Neuronal stem cell (in vitro differentiated cells): Measurements from ENCODE around the gene PPARGC1A.

Experiments used
- DNase-seq: peaks from one replicate; pipeline ENCODE4 v3.0.0-alpha.2; 2013; ENCODE audit warnings: low spot score
- H2AFZ ChIP-seq: one replicate; pipeline ENCODE4 v1.6.1; 2013; ENCODE audit warnings: mild to moderate bottlenecking, low read length, inconsistent platforms
- H2AK5ac ChIP-seq: 2 replicates; pipeline ENCODE4 v1.6.1; 2013; ENCODE audit warnings: low read depth, mild to moderate bottlenecking, inconsistent platforms, low read length, moderate library complexity, mixed read lengths
- H2BK120ac ChIP-seq: 2 replicates; pipeline ENCODE4 v1.6.1; 2013; ENCODE audit warnings: low read depth, mild to moderate bottlenecking, inconsistent platforms, low read length, moderate library complexity, mixed read lengths
- H2BK12ac ChIP-seq: one replicate; pipeline ENCODE4 v1.6.1; 2013; ENCODE audit warnings: low read length, inconsistent platforms
- H2BK15ac ChIP-seq: 2 replicates; pipeline ENCODE4 v1.6.1; 2013; ENCODE audit warnings: mild to moderate bottlenecking, low read length, inconsistent platforms, mixed read lengths
- H2BK5ac ChIP-seq: one replicate; pipeline ENCODE4 v1.6.1; 2013; ENCODE audit warnings: inconsistent platforms, mild to moderate bottlenecking, low read length, moderate library complexity
- H3K14ac ChIP-seq: one replicate; pipeline ENCODE4 v1.6.1; 2013; ENCODE audit warnings: low read length, inconsistent platforms
- H3K18ac ChIP-seq: 2 replicates; pipeline ENCODE4 v1.6.1; 2013; ENCODE audit warnings: low read length, inconsistent platforms
- H3K23ac ChIP-seq: 2 replicates; pipeline ENCODE4 v1.6.1; 2013; ENCODE audit warnings: low read depth, mild to moderate bottlenecking, mixed read lengths, low read length, inconsistent platforms; ENCODE audit not compliant: poor library complexity
- H3K27ac ChIP-seq: replicated peaks from 3 replicates; pipeline ENCODE4 v1.5.1; 2013; ENCODE audit warnings: low read length, inconsistent platforms
- H3K27me3 ChIP-seq, 3 experiments: 2 replicates each; pipeline ENCODE4 v1.6.1; 2013; ENCODE audit warnings: low read length in 3 of 3, mild to moderate bottlenecking in 2 of 3, inconsistent platforms in 1 of 3, low read depth in 1 of 3, mixed read lengths in 1 of 3, moderate library complexity in 1 of 3; ENCODE audit not compliant: control insufficient read depth in 3 of 3, insufficient read depth in 3 of 3
- H3K36me3 ChIP-seq, 2 donors: replicated peaks in 1 of 2; 2 replicates each; pipeline ENCODE4 v1.6.1; 2013; ENCODE audit warnings: low read length in 2 of 2; ENCODE audit not compliant: control insufficient read depth in 2 of 2, insufficient read depth in 2 of 2
- H3K4ac ChIP-seq: 2 replicates; pipeline ENCODE4 v1.6.1; 2013; ENCODE audit warnings: inconsistent platforms, mild to moderate bottlenecking, low read length, moderate library complexity
- H3K4me1 ChIP-seq, 2 donors: 1 replicate in 1 of 2; 2 replicates in 1 of 2; pipeline ENCODE4 v1.6.1; 2013; ENCODE audit warnings: low read length in 2 of 2, low read depth in 1 of 2; ENCODE audit not compliant: control insufficient read depth in 2 of 2, insufficient read depth in 1 of 2
- H3K4me2 ChIP-seq: one replicate; pipeline ENCODE4 v1.6.1; 2013; ENCODE audit warnings: mild to moderate bottlenecking, low read length, inconsistent platforms; ENCODE audit not compliant: insufficient read depth, poor library complexity, severe bottlenecking
- H3K4me3 ChIP-seq, 2 donors: 2 replicates each; pipeline ENCODE4 v1.5.1; 2013; ENCODE audit warnings: low read length in 2 of 2, mild to moderate bottlenecking in 2 of 2, inconsistent platforms in 1 of 2, moderate library complexity in 1 of 2
- H3K79me1 ChIP-seq: one replicate; pipeline ENCODE4 v1.6.1; 2013; ENCODE audit warnings: low read depth, mild to moderate bottlenecking, inconsistent platforms, low read length, moderate library complexity
- H3K9ac ChIP-seq: one replicate; pipeline ENCODE4 v1.6.1; 2013; ENCODE audit warnings: mild to moderate bottlenecking, low read depth, low read length, inconsistent platforms; ENCODE audit not compliant: poor library complexity
- H3K9me3 ChIP-seq, 2 donors: replicated peaks in 1 of 2; 2 replicates each; pipeline versions ENCODE3 to v1.6.1; 2013; ENCODE audit warnings: low read length in 2 of 2, mild to moderate bottlenecking in 2 of 2, inconsistent platforms in 1 of 2, low read depth in 1 of 2, mixed read lengths in 1 of 2, moderate library complexity in 1 of 2; ENCODE audit not compliant: control insufficient read depth in 2 of 2, insufficient read depth in 1 of 2
- H4K8ac ChIP-seq: one replicate; pipeline ENCODE4 v1.6.1; 2013; ENCODE audit warnings: low read depth, mild to moderate bottlenecking, inconsistent platforms, low read length, moderate library complexity
- H4K91ac ChIP-seq: one replicate; pipeline ENCODE4 v1.6.1; 2013; ENCODE audit warnings: low read length, low read depth, mild to moderate bottlenecking, inconsistent platforms; ENCODE audit not compliant: poor library complexity
- WGBS, 2 donors: extraction: QIAGEN DNeasy Blood & Tissue Kit; methylation state at CpG; one replicate each; pipeline ENCODE4 v1.1.7; 2013; ENCODE audit warnings: missing lambda C conversion rate in 2 of 2, mixed read lengths in 1 of 2; ENCODE audit not compliant: insufficient read length in 2 of 2, insufficient replicate concordance in 1 of 2; ENCODE audit errors: extremely low coverage in 2 of 2; 5-methylcytosine and 5-hydroxymethylcytosine counted together

The PPARGC1A gene

GRCh38 chr4:23835774-23836478 is 53.9 kb downstream of the PPARGC1A start:
- Histone ChIP-seq H3K23ac (no peak overlapping the region), H3K27me3 (no peaks in the 10 kb centered on the region), H3K36me3 (no peaks in the 10 kb centered on the region), H3K9me3 (no peaks in the 10 kb centered on the region), H4K8ac (no peak overlapping the region), H4K91ac (no peak overlapping the region), H2AFZ (no peak overlapping the region), H2BK12ac (no peak overlapping the region), H3K27ac (no peak overlapping the region), H3K79me1 (no peaks in the 10 kb centered on the region), H2AK5ac (no peak overlapping the region), H3K4ac (no peak overlapping the region), H3K4me3 (no peak overlapping the region), H2BK5ac (no peak overlapping the region), H3K9ac (no peak overlapping the region), H3K14ac (no peak overlapping the region), H2BK15ac (no peak overlapping the region), H3K18ac (no peak overlapping the region), H3K4me2 (no peak overlapping the region), H2BK120ac (no peak overlapping the region), H3K4me1 (no peaks in the 10 kb centered on the region)
- no peak for DNase-seq
- no CpG with 5 or more reads among the region's 8 CpGs for WGBS, 2 donors

GRCh38 chr4:23828779-23829178 is 61.1 kb downstream of the PPARGC1A start:
- no peak overlapping the region for H3K4me3 ChIP-seq
- H2BK5ac ChIP-seq: no peak overlapping the region
- no peaks in the 10 kb centered on the region for H3K36me3 ChIP-seq
- H4K91ac ChIP-seq: no peak overlapping the region
- no peaks in the 10 kb centered on the region for H3K9me3 ChIP-seq
- H2BK15ac ChIP-seq: no peak overlapping the region
- no peak overlapping the region for H2AK5ac ChIP-seq
- no peak for DNase-seq
- no peak overlapping the region for H3K18ac ChIP-seq
- H3K4me2 ChIP-seq: no peak overlapping the region
- no peak overlapping the region for H3K23ac ChIP-seq
- no peak overlapping the region for H3K27ac ChIP-seq
- no peak overlapping the region for H2AFZ ChIP-seq
- H3K4me1 ChIP-seq: peaks cover 0 to 1% of the 10 kb centered on the region in 2 donors
- no peak overlapping the region for H3K9ac ChIP-seq
- H3K4ac ChIP-seq: no peak overlapping the region
- no peak overlapping the region for H4K8ac ChIP-seq
- WGBS, 2 donors: no CpG with 5 or more reads among the region's 4 CpGs
- no peak overlapping the region for H2BK12ac ChIP-seq
- no peaks in the 10 kb centered on the region for H3K79me1 ChIP-seq
- no peak overlapping the region for H2BK120ac ChIP-seq
- no peaks in the 10 kb centered on the region for H3K27me3 ChIP-seq
- no peak overlapping the region for H3K14ac ChIP-seq

GRCh38 chr4:23828020-23828715 is 61.7 kb downstream of the PPARGC1A start:
- Histone ChIP-seq H2BK12ac (no peak overlapping the region), H3K18ac (no peak overlapping the region), H3K79me1 (no peaks in the 10 kb centered on the region), H3K23ac (no peak overlapping the region), H3K14ac (no peak overlapping the region), H3K9me3 (no peaks in the 10 kb centered on the region), H3K4me2 (no peak overlapping the region), H3K4me1 (peaks cover 0 to 1% of the 10 kb centered on the region in 2 donors), H2AFZ (no peak overlapping the region), H3K4ac (no peak overlapping the region), H3K9ac (no peak overlapping the region), H4K8ac (no peak overlapping the region), H2BK120ac (no peak overlapping the region), H3K27me3 (no peaks in the 10 kb centered on the region), H2AK5ac (no peak overlapping the region), H2BK5ac (no peak overlapping the region), H3K4me3 (no peak overlapping the region), H2BK15ac (no peak overlapping the region), H3K27ac (no peak overlapping the region), H3K36me3 (no peaks in the 10 kb centered on the region), H4K91ac (no peak overlapping the region)
- no peak for DNase-seq
- WGBS, 2 donors: no CpG with 5 or more reads among the region's 9 CpGs

GRCh38 chr4:23822181-23822580 is 67.7 kb downstream of the PPARGC1A start:
- Histone ChIP-seq H3K27ac (no peak overlapping the region), H4K8ac (no peak overlapping the region), H3K4me2 (no peak overlapping the region), H2BK5ac (no peak overlapping the region), H3K14ac (no peak overlapping the region), H3K4ac (no peak overlapping the region), H3K9me3 (no peaks in the 10 kb centered on the region), H3K27me3 (no peaks in the 10 kb centered on the region), H2BK12ac (no peak overlapping the region), H2BK120ac (no peak overlapping the region), H3K4me3 (no peak overlapping the region), H4K91ac (no peak overlapping the region), H3K18ac (no peak overlapping the region), H2BK15ac (no peak overlapping the region), H2AFZ (no peak overlapping the region), H3K23ac (no peak overlapping the region), H3K79me1 (no peaks in the 10 kb centered on the region), H2AK5ac (no peak overlapping the region), H3K36me3 (no peaks in the 10 kb centered on the region), H3K9ac (no peak overlapping the region), H3K4me1 (peaks cover 3 to 9% of the 10 kb centered on the region in 2 donors)
- no CpG with 5 or more reads among the region's 1 CpG for WGBS, 2 donors
- no peak for DNase-seq
